Pons (tissue), 1 donor: ENCODE measurements around the gene PINLYP.
"Not testable (repeated sequence)": the region's sequence is repeated elsewhere in the genome, so short reads cannot be mapped to it uniquely, and the experiment has no call there.

Experiments
- DNase-seq: peaks from one replicate; pipeline ENCODE4 v3.0.0-alpha.2; 2016; ENCODE audit warnings: low spot score

The PINLYP gene

DNA sequence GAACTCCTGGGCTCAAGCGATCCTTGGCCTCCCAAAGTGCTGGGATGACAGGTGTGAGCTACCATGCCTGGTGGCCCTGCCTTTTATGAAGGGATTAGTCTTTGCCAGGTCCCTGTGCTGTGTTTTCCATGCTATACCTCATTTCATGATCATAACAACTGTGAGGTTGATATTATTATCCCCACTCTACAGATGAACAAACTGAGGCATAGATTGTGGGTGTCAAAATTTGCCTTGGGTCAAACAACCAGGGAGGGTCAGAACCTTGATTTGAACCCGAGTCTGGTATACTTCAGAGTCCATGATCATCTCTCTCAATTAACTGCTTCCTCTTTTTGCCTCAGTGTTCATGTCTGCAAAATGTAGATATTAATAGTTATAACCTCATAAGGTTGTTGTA, 6.9 kb downstream of the PINLYP start:
- DNase-seq: no peak

DNA sequence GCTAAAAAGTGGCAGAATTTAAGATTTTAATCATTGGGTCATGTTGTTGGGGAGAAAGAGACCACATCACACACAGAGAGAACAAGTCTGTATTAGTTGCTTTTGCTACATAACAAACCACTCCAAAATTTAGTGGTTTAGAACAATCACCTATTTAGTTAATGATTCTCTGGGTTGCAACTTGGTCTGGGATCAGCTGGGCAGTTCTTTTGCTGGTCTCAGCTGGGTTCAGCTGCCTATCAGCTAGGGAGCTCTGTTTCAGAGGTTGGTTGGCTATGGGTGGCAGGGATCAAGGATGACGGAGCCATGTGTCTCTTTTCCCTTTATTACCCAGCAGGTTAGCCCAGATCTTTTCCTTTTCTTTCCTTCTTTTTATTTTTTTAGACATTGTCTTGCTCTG, 8.9 kb downstream of the PINLYP start:
- DNase-seq: no peak

DNA sequence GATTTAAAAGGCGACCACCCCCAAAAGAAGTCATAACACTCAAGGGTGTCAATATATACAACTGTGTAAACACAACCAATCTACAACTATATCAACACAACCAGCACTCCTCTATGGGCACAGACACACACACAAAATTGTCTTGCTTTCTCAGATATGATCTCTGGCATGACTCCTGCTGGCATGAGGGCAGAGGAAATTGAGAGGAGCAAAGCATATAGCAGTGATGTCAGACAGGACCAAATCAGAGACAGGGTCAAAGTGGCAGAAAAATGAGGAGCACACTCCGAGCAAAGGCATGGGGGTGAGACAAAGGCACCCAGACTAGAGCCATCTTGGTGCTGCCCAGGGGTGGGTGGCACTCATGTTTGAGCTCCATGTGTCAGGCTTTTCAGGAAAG, 10.7 kb downstream of the PINLYP start:
- DNase-seq: no peak

DNA sequence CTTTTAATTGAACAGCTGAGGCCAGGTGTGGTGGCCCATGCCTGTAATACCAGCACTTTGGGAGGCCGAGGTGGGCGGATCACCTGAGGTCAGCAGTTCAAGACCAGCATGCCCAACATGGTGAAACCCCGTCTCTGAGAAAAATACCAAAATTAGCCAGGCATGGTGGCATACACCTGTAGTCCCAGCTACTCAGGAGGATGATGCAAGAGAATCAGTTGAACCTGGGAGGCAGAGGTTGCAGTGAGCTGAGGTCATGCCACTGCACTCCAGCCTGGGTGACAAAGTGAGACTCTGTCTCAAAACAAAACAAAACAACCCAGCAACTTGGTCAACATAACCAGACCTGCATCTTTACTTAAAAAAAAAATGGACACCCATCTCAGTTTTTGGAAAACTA, 11.4 kb downstream of the PINLYP start:
- not testable (repeated sequence) for DNase-seq

DNA sequence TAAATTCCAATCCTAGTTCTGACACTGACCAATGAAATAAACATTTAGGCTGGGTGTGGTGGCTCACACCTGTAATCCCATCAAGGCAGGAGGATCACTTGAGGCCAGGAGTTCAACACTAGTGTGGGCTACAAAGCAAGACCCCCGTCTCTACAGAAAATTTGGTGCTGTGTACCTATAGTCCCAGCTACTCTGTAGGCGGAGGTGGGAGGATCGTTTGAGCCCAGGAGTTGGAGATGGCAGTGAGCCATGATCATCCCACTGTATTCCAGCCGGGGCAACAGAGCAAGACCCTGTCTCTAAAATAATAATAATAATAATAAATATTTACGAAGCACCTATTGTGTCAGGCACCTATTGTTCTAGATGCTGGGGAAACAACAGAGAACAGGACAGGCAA, 13.7 kb downstream of the PINLYP start:
- no peak for DNase-seq

DNA sequence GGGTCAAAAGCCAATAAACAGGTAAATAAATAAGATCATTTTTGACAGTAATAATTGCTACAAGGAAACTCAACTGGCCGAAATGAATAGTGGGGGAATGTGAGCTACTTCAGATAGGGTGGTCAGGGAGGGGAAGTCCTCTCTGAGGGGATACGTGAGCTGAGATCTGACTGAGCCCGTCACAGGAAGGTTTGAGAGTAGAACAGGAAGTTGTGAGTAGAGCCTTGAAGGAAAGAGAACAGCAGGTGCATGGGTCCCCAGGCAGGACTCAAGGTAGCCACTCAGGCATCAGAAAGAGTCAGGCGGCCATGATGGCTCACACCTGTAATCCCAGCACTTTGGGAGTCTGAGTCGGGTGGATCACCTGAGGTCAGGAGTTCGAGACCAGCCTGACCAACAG, 14.1 kb downstream of the PINLYP start:
- DNase-seq: no peak

DNA sequence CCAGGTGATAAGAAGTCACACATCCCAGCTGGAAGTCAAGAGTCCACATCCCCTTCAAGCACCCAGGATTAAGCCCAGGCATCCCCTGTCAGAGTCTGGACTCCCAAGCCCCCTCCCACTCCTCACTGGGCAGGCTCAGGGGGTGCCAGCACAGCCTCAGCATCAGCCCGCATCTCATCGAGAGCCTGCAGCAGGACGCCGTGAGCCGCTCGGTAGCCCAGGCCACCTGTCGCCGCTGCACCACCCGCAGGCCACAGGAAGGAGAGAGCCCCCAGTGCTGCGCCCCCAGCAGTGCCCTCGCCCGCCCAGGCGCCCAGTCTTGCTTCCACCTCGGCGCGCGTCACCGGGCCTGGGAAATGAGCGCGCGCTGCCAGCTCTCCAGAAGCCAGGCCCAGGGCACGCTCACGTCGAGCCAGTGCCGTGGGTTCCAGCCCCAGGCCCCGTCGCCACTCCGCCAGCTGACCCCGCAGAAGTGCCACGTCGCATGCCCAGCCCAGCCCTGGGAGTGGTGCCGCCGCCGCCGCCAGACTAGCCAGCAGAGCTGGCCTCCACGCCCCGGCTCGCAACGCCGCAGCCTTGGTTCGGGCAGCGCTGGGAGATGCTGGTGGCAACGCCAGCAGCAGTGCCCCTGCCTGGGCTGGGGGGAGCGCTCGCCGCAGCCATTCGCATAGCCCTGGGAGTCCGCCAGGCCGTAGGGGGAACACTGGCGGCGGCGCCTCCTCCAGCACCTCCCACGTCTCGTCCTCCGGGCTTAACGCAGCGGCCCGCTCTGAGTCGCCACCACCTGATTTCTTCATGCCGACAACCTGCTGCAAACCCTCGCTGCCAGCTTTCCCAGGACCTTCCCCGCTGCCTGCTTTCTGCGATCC, 16.5 kb downstream of the PINLYP start:
- no peak for DNase-seq

DNA sequence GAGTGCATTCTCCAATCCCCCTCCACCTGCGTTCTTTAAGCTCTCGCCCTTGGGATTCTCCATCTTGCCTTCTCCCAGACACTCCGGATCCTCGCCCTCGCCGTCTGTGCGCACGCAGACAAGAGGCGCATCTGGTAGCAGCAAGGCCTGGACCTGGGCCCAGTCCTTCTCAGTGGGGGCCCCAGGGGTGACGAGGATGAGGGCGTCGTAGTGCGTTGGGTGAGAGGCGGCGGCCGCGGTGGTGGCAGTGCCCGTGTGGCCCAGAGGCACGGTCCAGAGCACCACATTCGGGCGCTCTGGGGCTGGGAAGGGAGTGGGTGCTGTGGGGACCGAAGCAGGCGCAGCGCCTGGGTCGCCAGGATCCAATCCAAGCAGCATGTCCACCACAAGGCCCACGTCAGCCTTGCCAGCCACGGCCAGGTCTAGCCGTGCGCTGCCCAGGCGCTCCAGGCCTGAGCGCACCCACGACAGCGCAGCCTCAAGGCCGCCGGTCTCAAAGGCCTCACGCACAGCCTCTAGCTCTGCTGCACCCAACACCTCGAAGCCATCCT, 17.3 kb downstream of the PINLYP start:
- DNase-seq: no peak

DNA sequence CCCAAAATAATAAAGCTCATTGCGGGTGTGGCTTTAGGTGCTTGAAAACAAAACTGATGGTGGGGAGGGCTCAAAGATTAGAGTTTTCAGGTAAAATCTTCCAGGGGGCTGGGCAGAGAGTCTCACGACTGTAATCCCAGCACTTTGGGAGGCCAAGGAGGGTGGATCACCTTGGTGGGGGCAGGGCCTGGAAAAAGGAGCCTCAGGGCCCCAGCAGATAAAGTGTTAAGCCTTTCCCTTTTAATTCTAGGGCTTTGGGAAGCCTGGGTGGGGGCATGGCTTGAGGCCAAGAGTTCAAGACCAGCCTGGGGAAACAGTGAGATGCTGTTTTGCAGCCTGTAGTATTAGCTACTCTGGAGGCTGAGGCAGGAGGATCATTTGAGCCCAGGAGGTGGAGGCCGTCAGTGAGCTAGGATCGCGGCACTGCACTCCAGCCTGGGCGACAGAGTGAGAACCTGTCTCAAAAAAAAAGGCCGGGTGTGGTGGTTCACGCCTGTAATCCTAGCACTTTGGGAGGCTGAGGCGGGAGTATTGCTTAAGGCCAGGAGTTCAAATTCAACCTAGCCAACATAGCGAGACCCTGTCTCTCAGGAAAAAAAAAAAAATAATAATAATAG, 18.6 kb downstream of the PINLYP start:
- DNase-seq: no peak

DNA sequence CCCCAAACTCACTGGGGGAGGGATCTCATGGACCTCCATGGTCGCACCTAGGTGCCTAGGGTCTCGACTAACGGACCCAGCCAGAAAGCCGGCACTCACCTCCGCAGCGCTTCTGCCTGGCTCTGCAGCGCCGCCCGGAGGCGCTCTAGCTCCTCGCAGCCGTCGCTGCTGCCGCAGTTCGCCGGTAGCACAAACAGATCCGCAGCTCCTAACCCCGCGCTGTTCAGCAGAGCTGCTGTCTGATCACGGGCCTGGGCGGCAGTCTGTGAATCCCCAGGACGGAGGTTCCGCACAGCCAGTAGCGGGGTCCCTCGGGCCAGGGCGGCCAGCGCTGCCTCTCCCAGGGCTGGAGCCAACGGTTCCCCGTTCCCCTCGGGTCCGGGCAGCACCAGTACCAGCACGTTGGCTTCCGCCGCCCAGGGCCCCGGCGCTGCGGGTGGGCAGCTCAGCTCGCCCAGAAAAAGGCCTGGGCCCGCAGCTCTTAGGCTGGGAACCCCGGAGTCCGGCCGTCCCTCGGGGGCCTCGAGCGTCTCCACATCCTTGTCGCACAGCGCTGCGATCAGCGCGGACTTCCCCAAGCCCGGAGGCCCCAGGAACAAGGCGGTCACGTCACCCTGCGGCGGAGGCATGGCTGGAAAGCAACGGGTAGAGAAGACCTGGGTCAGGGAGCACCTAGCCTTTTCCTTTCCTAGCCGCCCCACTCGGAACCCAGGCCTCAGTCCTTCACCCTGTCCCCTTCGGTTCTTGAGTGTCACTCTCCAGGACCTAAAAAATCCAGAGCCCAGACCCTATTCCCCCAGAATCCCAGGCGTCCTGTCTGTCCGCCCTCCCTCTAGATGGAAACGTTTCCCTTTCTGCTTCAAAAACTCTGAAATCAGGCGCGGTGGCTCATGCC, 19.4 kb downstream of the PINLYP start:
- no peak for DNase-seq

DNA sequence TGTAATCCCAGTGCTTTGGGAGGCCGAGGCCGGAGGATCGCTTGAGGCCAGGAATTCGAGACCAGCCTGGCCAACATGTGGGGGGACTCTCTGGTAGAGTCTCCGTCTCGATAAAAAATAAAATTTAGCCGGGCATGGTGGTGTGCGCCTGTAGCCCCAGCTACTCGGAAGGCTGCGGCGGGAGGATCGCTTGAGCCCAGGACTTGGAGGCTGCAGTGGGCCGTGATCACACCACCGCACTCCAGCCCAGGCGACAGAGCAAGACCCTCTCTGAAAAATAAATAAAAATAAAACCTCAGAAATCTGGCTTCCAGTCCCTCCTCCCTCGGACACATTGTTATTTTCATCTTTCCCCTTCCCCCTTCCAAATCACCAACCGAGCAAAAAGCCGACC, 20.0 kb downstream of the PINLYP start:
- no peak for DNase-seq

DNA sequence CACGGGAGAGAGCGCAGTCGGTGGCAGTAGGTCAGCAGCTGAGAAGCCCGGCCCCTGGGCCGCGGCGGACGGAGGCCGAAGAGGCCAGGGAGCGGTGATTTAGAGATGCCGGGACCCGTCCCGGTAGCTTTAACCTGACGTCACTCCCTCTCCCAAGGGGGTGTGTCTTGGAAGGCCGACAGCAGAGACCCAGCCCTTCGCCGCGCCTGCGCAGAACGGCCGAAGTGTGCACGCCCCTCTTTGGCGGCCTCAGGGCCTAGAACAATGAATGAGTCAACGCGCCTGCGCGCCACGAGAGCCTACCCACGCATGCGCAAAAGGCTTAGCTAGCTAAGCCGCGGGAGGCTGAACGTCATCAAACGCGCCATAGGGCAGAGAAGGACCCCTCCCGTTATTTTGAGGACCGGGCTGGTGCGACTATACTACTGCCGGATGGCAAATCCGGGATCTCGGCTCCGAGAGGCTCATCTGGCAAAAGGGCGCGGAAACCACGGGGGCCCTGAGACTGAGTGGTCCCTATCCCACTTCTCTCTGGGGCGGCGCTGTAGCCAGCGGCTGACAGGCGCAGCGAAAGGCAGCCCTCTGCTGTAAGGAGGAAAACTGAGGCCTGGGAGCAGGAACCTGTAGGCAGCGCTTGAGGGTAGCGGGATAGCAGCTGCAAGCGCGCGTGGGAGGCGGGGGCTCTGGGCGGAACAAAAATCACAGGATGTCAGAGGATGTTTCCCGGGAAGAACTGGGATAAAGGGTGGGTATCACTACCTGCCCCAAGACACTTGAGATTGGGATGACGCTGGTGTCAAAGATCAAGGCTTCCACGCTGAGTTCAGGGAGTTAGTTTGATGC, 20.6 kb downstream of the PINLYP start, which contains the start of the genes IRGQ and ZNF576:
TSS of gene IRGQ (minus strand) at position 136 of the 843 bp plus-strand sequence. CDS start 796 bp downstream, outside the sequence.
TSS of gene ZNF576 (plus strand) at position 597 of the 843 bp plus-strand sequence. CDS start 514 bp downstream, outside the sequence.
- peak; percentile 100 for DNase-seq

DNA sequence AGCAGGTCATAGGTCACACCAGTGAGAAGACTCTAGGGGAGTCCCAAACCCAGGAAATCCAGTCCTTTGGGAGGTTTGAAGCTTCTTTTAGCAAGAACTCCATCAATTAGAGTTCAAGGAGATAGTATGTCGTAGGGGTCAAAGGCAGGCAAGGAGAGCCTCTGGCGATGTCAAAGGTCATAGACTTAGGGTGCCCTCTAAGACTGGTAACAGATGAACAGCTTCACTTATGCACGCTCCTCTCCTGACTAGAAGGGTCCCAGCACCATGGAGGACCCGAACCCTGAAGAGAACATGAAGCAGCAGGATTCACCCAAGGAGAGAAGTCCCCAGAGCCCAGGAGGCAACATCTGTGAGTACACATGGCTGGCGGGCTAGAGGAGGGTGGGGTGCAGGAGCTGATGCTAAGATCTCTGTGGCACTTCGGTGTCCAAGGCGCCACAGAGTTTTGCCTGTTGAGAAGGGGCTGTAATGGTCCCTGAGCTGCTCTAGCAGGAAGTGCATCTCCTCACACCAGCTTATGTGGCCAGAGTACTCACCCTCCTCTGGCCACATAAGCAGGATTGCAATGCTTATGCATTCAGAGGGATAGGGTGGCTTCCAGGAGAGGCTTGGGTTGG, 21.4 kb downstream of the PINLYP start:
- no peak for DNase-seq

DNA sequence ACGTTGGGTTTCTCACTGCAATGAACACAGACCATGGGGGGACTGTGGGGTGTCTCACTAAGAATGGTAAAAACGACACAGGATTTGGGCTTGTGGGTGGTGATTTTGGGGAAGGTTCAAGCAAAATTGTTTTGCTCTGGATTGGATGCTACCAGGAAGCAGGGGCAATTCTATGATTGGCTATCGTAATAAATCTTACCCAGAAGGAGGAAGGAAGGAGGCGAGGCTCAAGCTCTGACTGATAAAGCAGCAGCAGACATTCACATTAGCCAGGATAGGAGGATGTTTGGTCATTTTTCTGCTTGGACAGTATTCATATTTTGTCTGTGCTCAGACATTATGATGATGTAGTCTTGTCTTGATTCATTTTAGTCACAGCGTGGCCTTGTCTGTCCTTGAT, 22.3 kb downstream of the PINLYP start:
- no peak for DNase-seq

DNA sequence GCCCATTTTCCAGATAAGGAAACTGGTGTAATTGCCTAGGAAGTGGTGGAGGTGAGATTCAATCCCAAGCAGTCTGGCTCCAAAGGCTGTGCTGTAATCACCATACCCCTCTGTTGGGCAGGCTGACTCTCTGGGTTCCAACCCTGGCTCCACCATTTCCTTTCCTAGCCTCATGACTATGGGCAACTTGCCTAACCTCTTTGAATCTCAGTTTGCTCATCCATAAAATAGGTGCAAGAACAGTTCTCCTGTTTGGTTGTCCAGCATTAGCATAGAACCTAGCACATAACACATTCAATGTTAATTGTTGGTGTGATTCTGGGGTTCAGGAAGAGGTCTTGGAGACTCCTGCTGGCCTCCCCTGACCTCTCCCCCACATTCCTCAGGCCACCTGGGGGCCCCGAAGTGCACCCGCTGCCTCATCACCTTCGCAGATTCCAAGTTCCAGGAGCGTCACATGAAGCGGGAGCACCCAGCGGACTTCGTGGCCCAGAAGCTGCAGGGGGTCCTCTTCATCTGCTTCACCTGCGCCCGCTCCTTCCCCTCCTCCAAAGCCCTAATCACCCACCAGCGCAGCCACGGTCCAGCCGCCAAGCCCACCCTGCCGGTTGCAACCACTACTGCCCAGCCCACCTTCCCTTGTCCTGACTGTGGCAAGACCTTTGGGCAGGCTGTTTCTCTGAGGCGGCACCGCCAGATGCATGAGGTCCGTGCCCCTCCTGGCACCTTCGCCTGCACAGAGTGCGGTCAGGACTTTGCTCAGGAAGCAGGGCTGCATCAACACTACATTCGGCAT, 23.0 kb downstream of the PINLYP start:
- DNase-seq: no peak

DNA sequence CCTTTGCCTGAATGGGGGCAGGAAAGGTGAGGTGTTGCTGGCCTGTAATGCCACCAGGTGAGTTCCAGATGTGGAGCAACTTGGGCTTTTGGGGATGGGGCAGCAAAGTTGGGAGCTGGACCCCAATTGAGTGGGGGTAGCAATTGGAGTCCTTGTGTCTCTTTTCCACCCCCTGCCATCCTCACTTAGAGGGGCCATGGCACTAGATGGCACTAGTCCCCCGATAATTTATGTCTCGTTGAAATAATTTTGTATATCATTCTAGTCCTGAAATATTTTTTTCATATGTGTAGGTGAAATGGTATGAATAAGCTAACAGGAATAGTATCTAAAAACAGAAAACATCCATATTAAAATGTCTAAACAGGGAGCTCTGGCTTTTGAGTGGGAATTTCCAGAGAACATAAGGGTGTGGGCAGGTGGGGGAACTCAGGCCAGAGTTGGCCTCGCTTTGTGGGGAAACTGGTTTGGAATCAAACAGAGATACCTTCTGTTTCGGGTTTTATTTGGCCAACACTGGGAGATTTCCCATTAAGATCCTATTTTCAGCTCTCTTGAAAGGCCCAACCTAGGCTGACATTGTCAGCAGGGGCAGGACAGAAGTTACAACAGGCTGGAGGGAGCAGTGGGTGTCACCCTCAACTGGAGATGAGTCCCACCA, 24.2 kb downstream of the PINLYP start:
- DNase-seq: no peak

DNA sequence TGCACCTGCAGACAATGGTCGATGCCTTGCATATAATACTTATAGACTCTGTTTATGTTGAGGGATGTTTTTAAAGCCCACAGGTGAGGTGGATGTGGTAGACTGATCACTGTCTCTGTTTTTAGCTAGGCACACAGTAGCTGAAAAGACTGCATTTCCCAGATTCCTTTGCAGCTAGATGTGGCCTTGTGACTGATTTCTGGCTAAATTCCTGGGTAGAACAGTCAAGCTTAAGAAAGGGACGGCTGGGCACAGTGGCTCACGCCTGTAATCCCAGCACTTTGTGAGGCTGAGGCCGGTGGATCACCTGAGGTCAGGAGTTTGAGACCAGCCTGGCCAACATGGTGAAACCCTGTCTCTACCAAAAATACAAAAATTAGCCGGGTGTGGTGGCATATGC, 24.7 kb downstream of the PINLYP start:
- peak; percentile 46 for DNase-seq

DNA sequence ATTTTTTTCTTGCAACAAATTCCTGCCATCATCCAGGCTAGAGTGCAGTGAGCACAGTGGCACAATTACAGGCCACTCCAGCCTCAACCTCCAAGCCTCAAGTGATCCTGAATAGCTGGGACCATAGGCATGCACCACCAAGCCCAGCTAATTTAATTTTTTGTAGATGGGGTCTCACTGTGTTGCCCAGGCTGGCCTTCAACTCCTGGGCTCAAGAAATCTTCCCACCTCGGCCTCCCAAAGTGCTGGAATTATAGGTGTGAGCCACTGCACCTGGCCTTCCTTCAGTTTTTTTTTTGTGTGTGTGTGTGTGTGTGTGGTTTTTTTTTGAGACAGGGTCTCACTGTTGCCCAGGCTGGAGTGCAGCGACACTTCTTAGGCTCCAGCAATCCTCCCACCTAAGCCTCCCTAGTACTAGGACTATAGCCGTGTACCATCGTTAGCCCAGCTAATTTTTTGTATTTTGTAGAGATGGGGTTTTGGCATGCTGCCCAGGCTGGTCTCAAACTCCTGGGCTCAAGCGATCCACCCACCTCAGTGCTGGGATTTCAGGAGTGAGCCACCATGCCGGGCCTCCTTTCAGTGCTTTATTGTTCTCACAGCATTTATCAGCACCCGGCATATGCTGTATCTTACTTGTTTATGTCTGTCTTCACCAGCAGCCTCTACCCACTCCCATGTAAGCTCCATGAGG, 30.4 kb downstream of the PINLYP start:
- DNase-seq: no peak
